Ramos (cell line): ENCODE data around the gene BCL2L12.

Experiments
- in situ Hi-C: fragments of 300-500 bp; cut with MboI; formaldehyde crosslinking; loops from one replicate; pipeline ENCODE4 v1.14.3; 2022; ENCODE audit warnings: low sequenced_read_pairs; ENCODE audit not compliant: unreplicated experiment

BCL2L12 gene

DNA sequence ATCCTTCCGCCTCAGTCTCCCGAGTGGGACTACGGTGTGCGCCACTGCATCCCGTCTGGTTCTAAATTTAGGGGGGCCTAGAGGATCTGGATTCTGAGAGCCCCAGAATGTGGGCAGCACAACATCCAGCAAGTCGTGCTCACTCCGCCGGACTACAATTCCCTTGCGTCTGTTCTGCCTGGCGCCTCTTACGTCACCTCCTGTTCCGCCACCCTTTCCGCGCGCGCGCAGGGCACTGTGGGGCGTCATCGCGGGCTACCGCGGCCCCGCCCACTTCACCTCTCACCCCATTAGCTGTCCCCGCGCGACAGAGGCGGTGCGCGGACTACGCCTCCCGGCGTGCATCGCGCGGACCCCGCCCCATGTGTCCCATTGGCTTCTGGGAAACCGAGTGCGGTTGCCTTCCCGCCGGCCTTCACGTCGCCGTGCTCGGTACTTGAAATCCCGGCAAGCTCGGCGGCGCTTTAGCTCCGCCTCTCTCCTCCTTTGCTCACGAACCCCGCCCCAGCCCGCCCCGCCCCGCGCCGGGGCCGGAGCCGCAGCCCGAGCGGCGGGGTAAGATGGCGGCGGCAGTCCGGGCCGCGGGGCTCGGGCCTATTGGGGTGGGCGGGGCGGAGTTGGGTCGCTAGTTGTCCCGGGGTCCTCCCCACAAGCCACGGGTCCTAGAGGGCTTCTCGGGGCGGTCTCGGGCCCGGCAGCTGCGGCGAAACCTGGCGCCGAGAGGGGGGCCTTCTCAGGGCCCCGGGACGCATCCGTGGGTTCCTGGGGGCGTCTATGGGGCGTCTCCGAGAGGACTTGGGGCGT lies 23.8 kb upstream of the BCL2L12 start, which contains the start of gene SCAF1:
TSS of gene SCAF1 (plus strand) at position 522 of the 804 bp plus-strand sequence. CDS start 2,818 bp downstream, outside the sequence.
- in situ Hi-C loops = no loop called here

DNA sequence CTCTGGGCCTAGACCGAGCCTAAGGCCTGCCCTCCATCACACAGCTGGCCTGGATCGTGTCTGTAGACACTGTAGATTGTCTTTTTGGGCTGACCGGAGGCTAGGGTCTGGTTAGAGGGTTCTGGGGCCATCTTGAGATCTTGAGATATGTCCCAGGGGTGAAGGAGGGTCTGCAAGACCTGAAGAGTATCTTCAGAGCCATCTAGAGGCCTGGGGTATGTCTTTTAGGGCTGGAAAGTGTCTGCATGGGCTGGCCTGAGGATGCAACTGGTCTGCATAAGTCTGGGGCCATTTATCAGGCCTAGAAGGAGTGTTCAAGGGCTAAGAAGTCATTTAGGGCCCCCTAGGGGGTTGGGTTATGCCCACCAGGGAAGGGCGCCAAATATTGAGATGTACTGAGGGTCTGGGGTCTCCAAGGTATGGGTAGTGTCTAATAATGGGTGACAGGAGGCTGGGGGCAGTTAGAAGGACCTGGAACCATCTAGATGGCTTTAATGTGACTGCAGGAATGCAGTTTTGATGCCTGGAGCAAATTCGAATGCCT lies 23.2 kb upstream of the BCL2L12 start:
- in situ Hi-C loops = no loop called here

GRCh38 chr19:49643466-49643865 lies 22.3 kb upstream of the BCL2L12 start:
- in situ Hi-C loops = no loop called here

- in situ Hi-C loops = no loop called here
Observed at GRCh38 chr19:49645592-49645991, 20.1 kb upstream of the BCL2L12 start.

DNA sequence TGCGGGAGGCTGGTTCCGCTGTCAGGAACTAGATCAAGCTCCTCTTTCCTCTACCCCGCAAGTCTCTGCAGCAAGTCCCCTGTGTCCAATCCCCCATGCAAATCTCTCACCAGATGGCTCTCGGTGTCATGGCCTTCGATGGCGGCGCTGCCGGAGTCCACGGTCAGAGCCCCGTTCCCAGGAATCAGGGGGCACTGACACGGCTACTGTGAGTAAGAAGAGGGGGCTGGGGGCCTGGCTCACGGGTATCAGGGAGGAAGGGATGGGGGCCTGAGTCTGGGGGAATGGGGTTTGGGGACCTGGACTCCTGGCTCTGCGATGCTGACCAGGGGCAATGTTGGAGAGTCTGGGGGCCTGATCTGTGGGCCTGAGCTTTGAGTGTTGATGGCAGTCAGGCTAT lies 19.7 kb upstream of the BCL2L12 start:
- in situ Hi-C loops = no loop called here

DNA sequence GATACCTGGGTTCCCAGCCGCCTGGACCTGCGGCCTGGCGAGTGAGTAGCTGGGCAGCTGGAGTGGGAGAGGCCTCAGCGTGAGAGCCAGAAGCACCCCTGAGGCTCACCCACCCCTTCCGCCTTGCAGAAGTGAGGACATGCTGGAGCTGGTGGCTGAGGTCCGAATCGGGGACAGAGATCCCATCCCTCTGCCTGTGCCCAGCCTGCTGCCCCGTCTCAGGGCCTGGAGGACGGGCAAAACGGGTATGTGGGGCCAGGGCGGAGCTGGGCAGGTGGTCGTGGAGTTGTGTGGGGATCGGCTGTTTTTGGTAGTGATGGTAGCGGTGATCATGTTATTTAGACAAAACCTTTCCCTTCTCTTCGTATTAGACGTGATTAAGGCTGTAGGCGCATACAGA lies 19.1 kb upstream of the BCL2L12 start:
- in situ Hi-C loops = no loop called here

- in situ Hi-C loops = no loop called here
Observed at GRCh38 chr19:49651029-49651819, 14.5 kb upstream of the BCL2L12 start.

DNA sequence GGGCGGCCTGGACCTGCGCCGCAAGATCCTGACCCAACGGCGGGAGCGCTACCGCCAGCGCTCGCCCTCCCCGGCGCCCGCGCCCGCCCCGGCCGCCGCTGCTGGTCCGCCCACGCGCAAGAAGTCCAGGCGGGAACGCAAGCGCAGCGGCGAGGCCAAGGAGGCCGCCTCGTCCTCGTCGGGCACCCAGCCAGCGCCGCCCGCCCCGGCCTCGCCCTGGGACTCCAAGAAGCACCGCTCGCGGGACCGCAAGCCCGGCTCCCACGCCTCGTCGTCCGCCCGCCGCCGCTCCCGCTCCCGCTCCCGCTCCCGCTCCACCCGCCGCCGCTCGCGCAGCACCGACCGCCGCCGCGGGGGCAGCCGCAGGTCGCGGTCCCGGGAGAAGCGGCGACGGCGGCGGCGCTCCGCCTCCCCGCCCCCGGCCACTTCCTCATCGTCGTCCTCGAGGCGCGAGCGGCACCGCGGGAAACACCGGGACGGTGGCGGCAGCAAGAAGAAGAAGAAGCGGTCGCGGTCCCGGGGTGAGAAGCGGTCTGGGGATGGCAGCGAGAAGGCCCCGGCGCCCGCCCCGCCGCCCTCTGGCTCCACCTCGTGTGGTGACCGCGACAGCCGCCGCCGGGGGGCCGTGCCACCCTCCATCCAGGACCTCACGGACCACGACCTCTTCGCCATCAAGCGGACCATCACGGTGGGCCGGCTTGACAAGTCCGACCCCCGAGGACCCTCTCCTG lies 13.7 kb upstream of the BCL2L12 start:
- in situ Hi-C loops = no loop called here

DNA sequence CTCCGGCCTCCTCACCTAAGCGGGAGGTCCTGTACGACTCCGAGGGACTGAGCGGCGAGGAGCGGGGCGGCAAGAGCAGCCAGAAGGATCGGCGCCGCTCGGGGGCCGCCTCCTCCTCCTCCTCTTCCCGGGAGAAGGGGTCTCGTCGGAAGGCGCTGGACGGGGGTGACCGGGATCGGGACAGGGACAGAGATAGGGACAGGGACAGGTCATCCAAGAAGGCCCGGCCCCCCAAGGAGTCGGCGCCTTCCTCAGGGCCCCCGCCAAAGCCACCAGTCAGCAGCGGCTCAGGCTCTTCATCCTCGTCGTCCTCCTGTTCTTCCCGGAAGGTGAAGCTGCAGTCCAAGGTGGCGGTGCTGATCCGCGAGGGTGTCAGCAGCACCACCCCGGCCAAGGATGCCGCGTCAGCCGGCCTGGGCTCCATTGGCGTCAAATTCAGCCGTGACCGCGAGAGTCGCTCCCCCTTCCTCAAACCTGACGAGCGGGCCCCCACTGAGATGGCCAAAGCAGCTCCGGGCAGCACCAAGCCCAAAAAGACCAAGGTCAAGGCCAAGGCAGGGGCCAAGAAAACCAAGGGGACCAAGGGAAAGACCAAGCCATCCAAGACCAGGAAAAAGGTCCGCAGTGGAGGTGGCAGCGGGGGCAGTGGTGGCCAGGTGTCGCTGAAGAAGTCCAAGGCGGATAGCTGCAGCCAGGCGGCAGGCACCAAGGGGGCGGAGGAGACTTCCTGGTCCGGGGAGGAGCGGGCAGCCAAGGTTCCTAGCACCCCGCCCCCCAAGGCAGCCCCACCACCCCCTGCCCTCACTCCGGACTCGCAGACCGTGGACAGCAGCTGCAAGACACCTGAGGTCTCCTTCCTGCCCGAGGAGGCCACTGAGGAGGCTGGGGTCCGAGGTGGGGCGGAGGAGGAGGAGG lies 12.9 kb upstream of the BCL2L12 start:
- in situ Hi-C loops = no loop called here

DNA sequence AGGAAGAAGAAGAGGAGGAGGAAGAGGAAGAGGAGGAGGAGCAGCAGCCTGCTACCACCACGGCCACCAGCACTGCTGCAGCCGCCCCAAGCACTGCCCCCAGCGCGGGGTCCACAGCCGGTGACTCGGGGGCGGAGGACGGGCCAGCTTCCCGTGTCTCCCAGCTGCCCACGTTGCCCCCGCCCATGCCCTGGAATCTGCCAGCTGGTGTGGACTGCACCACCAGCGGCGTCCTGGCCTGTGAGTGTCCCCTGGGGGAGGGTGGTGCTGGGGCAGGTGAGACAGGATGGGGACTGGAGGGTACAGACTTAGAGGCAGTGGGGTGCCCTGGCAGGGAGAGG lies 12.3 kb upstream of the BCL2L12 start:
- in situ Hi-C loops = no loop called here

GRCh38 chr19:49654581-49654980 lies 11.2 kb upstream of the BCL2L12 start:
- in situ Hi-C loops = no loop called here

DNA sequence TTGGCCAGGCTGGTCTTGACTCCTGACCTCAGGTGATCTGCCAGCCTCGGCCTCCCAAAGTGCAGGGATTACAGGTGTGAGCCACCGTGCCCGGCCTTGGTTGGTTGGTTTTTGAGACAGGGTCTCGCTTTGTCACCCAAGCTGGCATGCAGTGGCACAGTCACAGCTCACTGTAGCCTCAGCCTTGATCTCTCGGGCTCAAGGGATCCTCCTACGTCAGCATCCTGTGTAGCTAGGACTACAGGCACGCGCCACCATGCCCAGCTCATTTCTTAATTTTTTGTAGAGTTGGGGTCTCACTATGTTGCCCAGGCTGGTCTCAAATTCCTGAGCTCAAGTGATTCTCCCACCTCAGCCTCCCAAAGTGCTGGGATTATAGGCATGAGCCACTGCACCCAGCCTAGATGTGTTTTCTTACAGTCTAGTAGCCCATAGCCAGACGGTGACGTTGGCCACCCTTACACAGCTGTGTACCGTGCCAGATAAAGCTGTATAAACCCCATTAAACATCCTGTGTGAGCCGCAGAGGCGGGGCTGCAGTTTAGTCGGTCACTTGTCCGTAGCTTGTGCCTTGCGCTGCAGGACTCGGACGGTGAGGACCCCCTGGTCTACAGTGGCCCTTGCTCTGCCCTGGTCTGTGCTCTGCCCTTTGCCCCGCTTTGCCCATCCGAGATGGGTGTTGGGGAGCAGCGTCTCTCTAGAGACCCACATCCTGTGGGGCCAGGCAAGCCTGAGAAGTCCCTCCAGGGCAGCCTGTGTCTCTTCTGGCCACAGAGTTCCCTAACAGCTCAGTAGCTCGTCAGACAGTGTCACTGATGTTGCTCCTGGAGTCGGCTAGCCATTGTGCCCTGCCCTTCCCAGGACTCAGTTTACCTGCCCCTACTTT lies 9.9 kb upstream of the BCL2L12 start:
- in situ Hi-C loops = no loop called here

DNA sequence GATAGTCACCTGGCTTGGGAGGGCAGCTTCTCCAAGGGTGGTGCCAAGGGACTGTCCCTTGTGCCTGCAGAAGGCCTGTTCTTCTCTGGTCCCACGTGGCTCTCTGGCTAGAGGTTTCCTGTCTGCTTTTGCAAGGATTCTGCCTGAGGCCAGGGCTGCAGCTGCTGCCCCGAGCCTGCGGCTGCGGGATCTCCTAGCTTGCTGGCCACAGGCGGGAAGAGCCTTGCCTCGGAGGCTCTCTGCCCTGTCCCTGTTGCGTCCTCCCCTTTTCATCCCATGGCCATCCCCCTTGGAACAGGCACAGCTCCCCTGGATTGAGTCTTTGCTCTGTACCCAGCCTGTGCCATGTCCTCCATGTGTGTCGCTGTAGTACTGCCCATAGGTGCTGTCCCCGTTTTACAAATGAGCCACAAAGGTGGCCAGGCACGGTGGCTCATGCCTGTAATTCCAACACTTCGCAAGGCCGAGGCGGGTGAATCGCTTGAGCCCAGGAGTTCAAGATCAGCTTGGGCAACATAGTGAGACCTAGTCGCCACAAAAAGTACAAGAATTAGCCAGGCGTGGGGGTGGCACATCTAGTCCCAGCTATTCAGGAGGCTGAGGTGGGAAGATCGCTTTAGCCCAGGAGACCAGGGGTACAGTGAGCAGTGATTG lies 9.2 kb upstream of the BCL2L12 start:
- in situ Hi-C loops = no loop called here

- in situ Hi-C loops = no loop called here
Observed at GRCh38 chr19:49657493-49658138, 8.1 kb upstream of the BCL2L12 start.

DNA sequence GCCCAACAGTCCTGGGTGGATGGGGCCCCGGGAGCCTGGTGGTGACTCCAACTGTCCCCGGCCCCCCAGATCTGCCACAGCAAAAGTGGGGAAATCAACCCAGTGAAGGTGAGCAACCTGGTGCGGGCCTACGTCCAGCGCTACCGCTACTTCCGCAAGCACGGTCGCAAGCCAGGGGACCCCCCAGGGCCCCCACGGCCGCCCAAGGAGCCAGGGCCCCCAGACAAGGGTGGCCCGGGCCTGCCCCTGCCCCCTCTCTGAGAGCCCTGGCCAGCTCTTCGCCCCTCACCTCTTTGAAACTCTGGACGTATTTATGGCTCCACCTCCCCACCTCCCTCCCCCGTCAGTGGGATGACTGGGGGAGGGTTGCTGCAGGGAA lies 7.6 kb upstream of the BCL2L12 start:
- in situ Hi-C loops = no loop called here

DNA sequence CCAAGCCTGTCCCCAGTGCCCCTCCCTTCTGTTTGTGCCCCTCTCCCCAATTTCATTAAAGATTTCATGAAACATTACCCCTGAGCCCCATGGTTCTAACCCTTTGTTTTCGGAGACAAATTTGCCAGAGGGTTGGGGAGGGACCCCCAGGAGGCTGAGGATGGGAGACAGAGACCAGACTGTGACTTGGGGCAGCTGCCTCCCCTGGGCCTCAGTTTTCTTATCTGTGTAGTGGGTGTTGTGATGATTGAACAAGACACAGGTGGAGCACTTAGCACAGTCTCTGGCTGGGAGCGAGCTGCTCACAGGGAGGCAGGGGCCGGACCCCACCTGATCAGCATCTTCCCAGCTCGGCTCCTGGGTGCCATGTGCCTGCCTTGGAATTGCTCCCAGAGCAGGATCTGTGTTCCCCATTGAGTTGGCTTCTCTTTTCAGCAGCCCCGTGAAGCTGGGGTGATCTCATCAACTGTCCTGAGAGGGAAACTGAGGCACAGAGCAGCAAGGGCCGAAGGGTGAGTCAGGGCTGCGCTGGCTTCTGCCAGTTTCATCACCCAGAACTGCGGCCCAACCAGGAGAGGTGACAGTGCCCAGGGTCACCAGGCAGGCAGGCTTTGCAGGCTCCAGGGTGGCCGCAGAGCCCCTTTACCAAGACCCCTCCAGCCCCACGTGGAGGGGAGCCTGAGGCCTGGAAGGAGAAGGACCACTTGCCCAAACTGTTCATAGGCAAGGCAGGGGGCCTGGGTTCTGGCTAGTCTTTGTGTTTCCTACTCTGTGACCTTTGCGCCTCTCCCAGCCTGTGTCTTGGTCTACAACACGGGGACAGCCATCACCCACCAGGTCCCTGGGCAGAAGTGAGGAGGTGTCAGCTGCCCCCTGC lies 6.9 kb upstream of the BCL2L12 start:
- in situ Hi-C loops = no loop called here
